Adipocyte (in vitro differentiated cells): ENCODE data around the gene CCDC184.
"Not testable (repeated sequence)": the region's sequence is repeated elsewhere in the genome, so short reads cannot be mapped to it uniquely, and the experiment has no call there.

Experiments
- DNase-seq: peaks from one replicate; pipeline ENCODE4 v3.0.0-alpha.2; 2015; ENCODE audit warnings: low read depth
- H3K27me3 ChIP-seq: replicated peaks from 2 replicates; pipeline ENCODE4 v1.7.0; 2013; ENCODE audit warnings: mild to moderate bottlenecking, low read length, moderate library complexity; ENCODE audit not compliant: control insufficient read depth, insufficient read depth
- H3K36me3 ChIP-seq: 2 replicates; pipeline ENCODE4 v1.7.0; 2013; ENCODE audit warnings: low read length, mild to moderate bottlenecking, moderate library complexity; ENCODE audit not compliant: control insufficient read depth, insufficient read depth, severe bottlenecking
- H3K4me1 ChIP-seq: 2 replicates; pipeline ENCODE4 v1.7.0; 2013; ENCODE audit warnings: mild to moderate bottlenecking, low read length, moderate library complexity; ENCODE audit not compliant: control insufficient read depth, insufficient read depth
- H3K4me3 ChIP-seq: 2 replicates; pipeline ENCODE4 v1.7.0; 2013; ENCODE audit warnings: mild to moderate bottlenecking, low read length, moderate library complexity
- H3K9ac ChIP-seq: 2 replicates; pipeline ENCODE4 v1.7.0; 2013; ENCODE audit warnings: mild to moderate bottlenecking, low read length, moderate library complexity
- H3K9me3 ChIP-seq: 2 replicates; pipeline ENCODE4 v1.7.0; 2013; ENCODE audit warnings: mild to moderate bottlenecking, low read length, moderate library complexity; ENCODE audit not compliant: control insufficient read depth

CCDC184 gene

GRCh38 chr12:48219631-48220030, 36.2 kb downstream of the CCDC184 start:
- H3K36me3 ChIP-seq, result no peaks in the 10 kb centered on the region

GRCh38 chr12:48220701-48221100, 37.3 kb downstream of the CCDC184 start:
- Histone ChIP-seq H3K4me3 (no peak overlapping the region), H3K9me3 (no peaks in the 10 kb centered on the region), H3K36me3 (no peaks in the 10 kb centered on the region), H3K27me3 (no peaks in the 10 kb centered on the region), H3K9ac (no peak overlapping the region), H3K4me1 (no peaks in the 10 kb centered on the region)
- DNase-seq, result no peak

More at GRCh38 chr12:48219631-48220030, 36.2 kb downstream of the CCDC184 start:
- no peak for DNase-seq
- Histone ChIP-seq H3K4me3 (no peak overlapping the region), H3K9me3 (no peaks in the 10 kb centered on the region), H3K27me3 (no peaks in the 10 kb centered on the region), H3K4me1 (no peaks in the 10 kb centered on the region), H3K9ac (no peak overlapping the region)

- Histone ChIP-seq H3K4me3 (no peak overlapping the region), H3K9me3 (peaks cover 5% of the 10 kb centered on the region), H3K4me1 (no peaks in the 10 kb centered on the region), H3K27me3 (no peaks in the 10 kb centered on the region), H3K36me3 (no peaks in the 10 kb centered on the region), H3K9ac (no peak overlapping the region)
- no peak for DNase-seq
These were observed 38.2 kb downstream of the CCDC184 start for GRCh38 chr12:48221645-48222044.

GRCh38 chr12:48224533-48224932, 41.1 kb downstream of the CCDC184 start:
- not testable (repeated sequence) for H3K4me3 ChIP-seq, H3K4me1 ChIP-seq, DNase-seq, H3K9ac ChIP-seq, H3K36me3 ChIP-seq, H3K27me3 ChIP-seq
- peaks cover 18% of the 10 kb centered on the region for H3K9me3 ChIP-seq

- H3K9me3 ChIP-seq, result peaks cover 16% of the 10 kb centered on the region
- not testable (repeated sequence) for H3K9ac ChIP-seq, DNase-seq, H3K27me3 ChIP-seq, H3K4me3 ChIP-seq, H3K36me3 ChIP-seq, H3K4me1 ChIP-seq
These were observed 47.9 kb downstream of the CCDC184 start for GRCh38 chr12:48231169-48231958.
